ENCODE results near the gene CCDC87.

GRCh38 chr11:66629356-66629755 lies 36.5 kb upstream of the CCDC87 start:
- TF ChIP-seq CTCF (IDR thresholded peaks at IDR 0.05) (no peak), POLR2A (IDR thresholded peaks at IDR 0.05) (no peak)
